Lung (tissue), 12 donors: ENCODE results near the gene DHX38. TPM values are rescaled to one million over a fixed set of nuclear protein-coding genes. Genes with fewer than 3 reads are reported as not detected.

Source experiments
- ATAC-seq: fragments of 200-7000 bp; cut with Tn5 transposase; one replicate; pipeline ENCODE4 v1.9.1; 2020; ENCODE audit warnings: moderate number of reproducible peaks; ENCODE audit not compliant: insufficient read depth, low FRiP score
- DNase-seq, 3 donors: peaks; one replicate each; pipeline ENCODE4 v3.0.0-alpha.2; 2013 to 2017
- H3K27ac ChIP-seq, 2 donors: one replicate each; pipeline ENCODE4 v1.5.1; 2013; ENCODE audit warnings: mild to moderate bottlenecking in 2 of 2, moderate library complexity in 2 of 2, control low read depth in 1 of 2, inconsistent platforms in 1 of 2, low read depth in 1 of 2, low read length in 1 of 2
- H3K27me3 ChIP-seq, 3 donors: one replicate each; pipeline ENCODE4 v1.5.1; 2013; ENCODE audit warnings: low read length in 2 of 3; ENCODE audit not compliant: control insufficient read depth in 3 of 3, insufficient read depth in 3 of 3
- H3K36me3 ChIP-seq, 4 donors: one replicate each; pipeline ENCODE4 v1.5.1; 2013; ENCODE audit warnings: low read length in 4 of 4, mild to moderate bottlenecking in 1 of 4, moderate library complexity in 1 of 4; ENCODE audit not compliant: control insufficient read depth in 4 of 4, insufficient read depth in 4 of 4
- H3K4me1 ChIP-seq, 5 donors: one replicate each; pipeline ENCODE4 v1.5.1; 2013; ENCODE audit warnings: low read length in 5 of 5, mild to moderate bottlenecking in 2 of 5, moderate library complexity in 1 of 5; ENCODE audit not compliant: control insufficient read depth in 5 of 5, insufficient read depth in 5 of 5
- H3K4me3 ChIP-seq: one replicate; pipeline ENCODE4 v1.5.1; 2013; ENCODE audit warnings: mild to moderate bottlenecking, control low read depth, moderate library complexity
- H3K9ac ChIP-seq, 2 donors: one replicate each; pipeline ENCODE4 v1.5.1; 2013; ENCODE audit warnings: low read length in 2 of 2, control low read depth in 1 of 2; ENCODE audit not compliant: insufficient read depth in 1 of 2
- H3K9me3 ChIP-seq, 4 donors: one replicate each; pipeline ENCODE4 v1.5.1; 2013; ENCODE audit warnings: low read length in 3 of 4, mild to moderate bottlenecking in 1 of 4, moderate library complexity in 1 of 4; ENCODE audit not compliant: control insufficient read depth in 4 of 4, insufficient read depth in 3 of 4
- WGBS, 2 donors: extraction: QIAGEN DNeasy Blood & Tissue Kit; methylation state at CpG; one replicate each; pipeline ENCODE4 v1.1.7; 2013; 5-methylcytosine and 5-hydroxymethylcytosine counted together
- polyA plus RNA-seq, 2 donors: library from polyadenylated mRNA; stranded (reverse); fragments of 200-250 nt; gene quantifications; one replicate each; pipeline ENCODE4 v1.2.1, GENCODE V29; 2013
- total RNA-seq, 2 donors: library from RNA; depleted of rRNA in 1 of 2; stranded (reverse); fragments of >200 nt in 1 of 2; gene quantifications; one replicate each; pipeline ENCODE4 v1.2.1, GENCODE V29; 2014 to 2021
- TF ChIP-seq, protein P1 (sequence below): IDR thresholded peaks from 2 replicates; pipeline ENCODE4 v1.5.1; 2012; ENCODE audit warnings: mild to moderate bottlenecking; ENCODE audit errors: control extremely low read depth, extremely low read depth
- donor health status: control.
- donor health status: control.
- donor health status: Bipolar disorder and iron deficiency.
- donor health status: healthy.
- donor health status: DM: yes; HTN: yes; CAD: no.

The DHX38 gene
- total and polyA plus RNA-seq, 4 donors = 39.6 to 62.3 (median 45.5) TPM

DNA sequence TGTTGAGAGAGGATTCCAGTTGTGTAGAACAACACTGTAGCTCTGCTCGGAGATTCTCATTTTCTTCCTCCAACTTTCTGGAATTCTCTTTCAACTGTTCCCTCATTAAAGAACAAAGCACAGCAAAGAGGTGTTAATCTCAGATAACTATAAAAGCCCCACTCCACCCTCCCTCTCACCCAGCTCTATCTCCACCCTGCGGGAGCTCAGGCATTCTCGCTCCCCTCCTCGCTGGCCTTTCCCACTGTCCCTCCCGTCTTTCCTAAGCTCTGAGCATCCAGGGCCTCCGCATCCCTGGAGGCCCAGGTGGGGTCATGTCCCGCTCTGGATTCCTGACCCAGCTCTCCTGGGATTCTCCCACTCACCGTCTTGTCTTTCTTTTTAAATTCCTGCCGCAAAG lies 35.1 kb downstream of the DHX38 start:
- Histone ChIP-seq H3K9me3 (no peaks in the 10 kb centered on the region), H3K4me1 (peaks cover 0 to 5% (median 0%) of the 10 kb centered on the region in 5 donors), H3K27ac (no peak overlapping the region), H3K9ac (no peak overlapping the region), H3K27me3 (no peaks in the 10 kb centered on the region), H3K4me3 (no peak overlapping the region), H3K36me3 (no peaks in the 10 kb centered on the region)
- WGBS, 2 donors = 84 to 85% methylated on average over 9 of the region's 9 CpGs
- ATAC-seq (no peak), DNase-seq (no peak)
- TF ChIP-seq, protein P1, sequence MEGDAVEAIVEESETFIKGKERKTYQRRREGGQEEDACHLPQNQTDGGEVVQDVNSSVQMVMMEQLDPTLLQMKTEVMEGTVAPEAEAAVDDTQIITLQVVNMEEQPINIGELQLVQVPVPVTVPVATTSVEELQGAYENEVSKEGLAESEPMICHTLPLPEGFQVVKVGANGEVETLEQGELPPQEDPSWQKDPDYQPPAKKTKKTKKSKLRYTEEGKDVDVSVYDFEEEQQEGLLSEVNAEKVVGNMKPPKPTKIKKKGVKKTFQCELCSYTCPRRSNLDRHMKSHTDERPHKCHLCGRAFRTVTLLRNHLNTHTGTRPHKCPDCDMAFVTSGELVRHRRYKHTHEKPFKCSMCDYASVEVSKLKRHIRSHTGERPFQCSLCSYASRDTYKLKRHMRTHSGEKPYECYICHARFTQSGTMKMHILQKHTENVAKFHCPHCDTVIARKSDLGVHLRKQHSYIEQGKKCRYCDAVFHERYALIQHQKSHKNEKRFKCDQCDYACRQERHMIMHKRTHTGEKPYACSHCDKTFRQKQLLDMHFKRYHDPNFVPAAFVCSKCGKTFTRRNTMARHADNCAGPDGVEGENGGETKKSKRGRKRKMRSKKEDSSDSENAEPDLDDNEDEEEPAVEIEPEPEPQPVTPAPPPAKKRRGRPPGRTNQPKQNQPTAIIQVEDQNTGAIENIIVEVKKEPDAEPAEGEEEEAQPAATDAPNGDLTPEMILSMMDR = no peak

DNA sequence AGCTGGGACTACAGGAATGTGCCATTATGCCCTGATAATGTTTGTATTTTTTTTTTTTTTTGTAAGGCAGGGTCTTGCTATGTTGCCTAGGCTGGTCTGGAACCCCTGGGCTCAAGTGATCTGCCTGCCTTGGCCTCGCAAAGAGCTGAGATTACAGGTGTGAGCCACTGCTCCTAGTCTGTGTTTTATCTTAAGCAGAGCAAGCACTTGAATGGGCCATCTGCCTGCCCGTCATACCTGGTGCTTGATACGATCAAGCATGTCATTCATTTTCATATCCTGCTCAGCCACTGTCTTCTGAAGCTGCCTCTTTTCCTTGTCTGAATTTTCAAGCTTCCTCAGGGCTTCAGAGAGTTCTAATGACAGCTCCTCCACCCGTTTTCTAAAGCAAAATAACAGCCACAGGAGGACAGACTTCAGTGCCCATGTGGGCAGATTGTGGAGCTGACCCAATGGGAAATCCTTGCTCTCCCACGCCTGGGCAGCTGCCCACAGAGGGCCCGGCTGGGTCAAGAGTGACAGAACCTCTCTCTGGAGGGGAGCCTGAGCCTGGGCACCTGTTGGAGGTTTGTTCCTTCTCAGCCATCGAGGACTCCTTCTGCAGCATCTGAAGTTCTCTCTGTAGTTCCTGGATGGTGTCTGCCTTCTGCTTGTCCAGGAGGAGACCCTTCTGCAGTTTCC lies 36.5 kb downstream of the DHX38 start:
- no peaks in the 10 kb centered on the region for H3K9me3 ChIP-seq

DNA sequence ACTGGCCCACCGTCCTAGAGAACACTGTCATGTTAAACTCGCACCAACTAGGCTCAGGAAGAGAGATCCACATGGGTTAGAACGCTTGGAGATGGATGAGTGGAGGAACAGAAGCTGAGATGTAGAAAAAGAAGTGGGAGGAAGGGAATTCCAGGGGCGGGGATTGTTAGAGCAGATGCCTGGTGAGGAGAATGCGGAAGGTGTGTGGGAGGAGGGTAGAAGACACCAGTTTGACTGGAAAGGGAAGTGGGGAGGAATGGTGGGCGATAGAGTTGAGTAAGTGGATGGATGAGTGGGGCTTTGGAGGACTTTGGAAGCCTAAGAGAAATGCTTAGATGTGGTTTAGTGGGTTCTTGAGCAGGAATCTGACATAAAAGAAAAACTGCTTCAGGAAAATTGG lies 37.4 kb downstream of the DHX38 start:
- TF ChIP-seq, protein P1 = no peak
- Histone ChIP-seq H3K27ac (no peak overlapping the region), H3K36me3 (no peaks in the 10 kb centered on the region), H3K27me3 (no peaks in the 10 kb centered on the region), H3K9me3 (no peaks in the 10 kb centered on the region), H3K4me3 (no peak overlapping the region), H3K9ac (no peak overlapping the region), H3K4me1 (no peaks in the 10 kb centered on the region)
- 73 to 86% methylated on average over 6 of the region's 6 CpGs for WGBS, 2 donors
- no peak for ATAC-seq
- no peak for DNase-seq

More for the DNA sequence above, 36.5 kb downstream of the DHX38 start:
- H3K4me1 ChIP-seq = peaks cover 0 to 3% (median 0%) of the 10 kb centered on the region in 5 donors
- DNase-seq = no peak
- no peak overlapping the region for H3K27ac ChIP-seq
- TF ChIP-seq, protein P1 = no peak
- no peak for ATAC-seq
- no peak overlapping the region for H3K9ac ChIP-seq
- no peaks in the 10 kb centered on the region for H3K36me3 ChIP-seq
- no peak overlapping the region for H3K4me3 ChIP-seq
- no peaks in the 10 kb centered on the region for H3K27me3 ChIP-seq
- WGBS, 2 donors = 84 to 91% methylated on average over 7 of the region's 7 CpGs

DNA sequence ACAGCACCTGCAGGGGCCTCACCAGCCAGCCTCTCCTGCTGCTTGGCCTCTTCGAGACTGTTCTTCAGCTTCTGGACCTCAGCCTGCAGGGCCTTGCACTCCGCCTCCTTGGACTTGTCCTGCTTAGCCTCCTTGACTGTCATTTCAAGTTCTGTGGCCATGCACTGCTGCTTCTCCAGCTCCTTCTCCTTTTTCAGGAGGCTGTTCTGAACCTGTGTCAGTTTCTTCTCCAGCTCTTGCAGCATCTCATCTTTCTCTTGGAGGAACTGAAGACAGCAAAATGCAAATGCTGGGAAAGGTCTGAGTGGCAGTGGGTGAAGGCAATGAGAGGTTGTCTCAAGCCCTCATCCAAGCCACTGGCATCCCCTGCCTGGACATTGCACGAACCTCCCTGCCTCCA lies 39.1 kb downstream of the DHX38 start:
- Histone ChIP-seq H3K4me3 (no peak overlapping the region), H3K27me3 (no peaks in the 10 kb centered on the region), H3K9me3 (no peaks in the 10 kb centered on the region), H3K27ac (no peak overlapping the region), H3K36me3 (no peaks in the 10 kb centered on the region), H3K9ac (no peak overlapping the region), H3K4me1 (no peaks in the 10 kb centered on the region)
- 89 to 93% methylated on average over 2 to 3 of the region's 3 CpGs for WGBS, 2 donors
- ATAC-seq (no peak), DNase-seq (no peak)
- TF ChIP-seq, protein P1 = no peak
